ENCODE measurements around the gene RHOB.
"Not testable (repeated sequence)": the region's sequence is repeated elsewhere in the genome, so short reads cannot be mapped to it uniquely, and the experiment has no call there.

The RHOB gene

DNA sequence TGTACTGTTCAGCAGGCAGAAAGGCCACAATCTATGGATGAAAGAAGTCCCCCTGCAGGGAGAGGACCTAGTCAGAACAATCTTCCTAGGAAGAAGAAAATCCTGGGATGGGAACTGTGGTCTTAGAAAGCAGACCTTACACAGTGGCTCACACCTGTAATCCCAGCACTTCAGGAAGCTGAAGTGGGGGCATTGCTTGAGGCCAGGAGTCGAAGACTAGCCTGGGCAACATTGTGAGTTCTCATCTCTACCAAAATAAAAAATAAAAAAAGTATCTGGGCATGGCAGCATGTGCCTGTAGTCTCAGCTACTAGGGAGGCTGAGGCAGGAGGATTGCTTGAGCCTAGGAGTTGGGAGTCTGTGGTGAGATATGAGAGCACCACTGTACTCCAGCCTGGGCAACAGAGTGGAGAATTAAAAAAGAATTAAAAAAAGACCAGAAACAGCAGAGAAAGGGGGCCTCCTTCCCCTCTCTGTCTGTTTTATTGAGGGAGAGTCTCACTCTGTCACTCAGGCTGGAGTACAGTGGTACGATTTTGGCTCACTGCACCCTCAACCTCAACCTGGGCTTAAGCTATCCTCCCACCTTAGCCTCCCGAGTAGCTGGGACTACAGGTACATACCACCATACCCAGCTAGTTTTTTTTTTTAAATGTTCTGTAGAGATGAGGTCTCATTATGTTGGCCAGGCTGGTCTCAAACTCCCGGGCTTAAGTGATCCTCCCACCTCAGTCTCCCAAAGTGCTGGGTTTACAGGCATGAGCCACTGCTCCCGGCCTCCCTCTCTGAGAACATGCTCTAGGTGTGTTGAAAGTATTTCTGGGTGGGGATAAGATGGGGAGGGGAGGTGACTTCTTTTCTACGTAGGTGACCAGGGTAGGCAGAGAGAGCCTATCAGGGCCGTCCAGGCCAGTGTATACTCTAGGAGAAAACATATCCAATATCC, 7.4 kb downstream of the RHOB start:
- no peak for DNase-seq

DNA sequence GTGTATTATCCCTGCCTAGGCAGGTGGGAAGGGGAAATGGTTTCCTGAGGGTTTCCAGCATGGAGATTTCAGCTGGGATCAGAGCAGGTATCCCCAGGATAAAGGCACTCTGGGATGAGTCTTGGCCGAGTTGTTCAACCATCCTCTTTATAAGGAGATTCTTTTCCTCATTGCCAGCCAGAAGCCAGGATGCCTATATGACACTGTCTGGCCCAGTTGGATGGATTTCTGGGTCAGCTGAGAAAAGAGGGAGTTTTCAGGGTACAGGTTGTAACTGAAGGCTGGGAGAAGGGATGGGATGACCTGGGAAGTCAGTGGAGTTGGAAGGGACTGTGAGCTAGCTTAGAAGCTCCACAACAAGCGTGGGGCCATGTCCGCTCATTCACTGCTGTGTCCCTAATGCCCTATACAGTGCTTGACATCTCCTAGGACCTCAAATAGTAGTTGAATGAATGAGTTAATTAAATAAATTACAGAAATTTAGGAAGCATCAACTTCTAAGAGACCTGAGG, 8.3 kb downstream of the RHOB start:
- DNase-seq: no peak

DNA sequence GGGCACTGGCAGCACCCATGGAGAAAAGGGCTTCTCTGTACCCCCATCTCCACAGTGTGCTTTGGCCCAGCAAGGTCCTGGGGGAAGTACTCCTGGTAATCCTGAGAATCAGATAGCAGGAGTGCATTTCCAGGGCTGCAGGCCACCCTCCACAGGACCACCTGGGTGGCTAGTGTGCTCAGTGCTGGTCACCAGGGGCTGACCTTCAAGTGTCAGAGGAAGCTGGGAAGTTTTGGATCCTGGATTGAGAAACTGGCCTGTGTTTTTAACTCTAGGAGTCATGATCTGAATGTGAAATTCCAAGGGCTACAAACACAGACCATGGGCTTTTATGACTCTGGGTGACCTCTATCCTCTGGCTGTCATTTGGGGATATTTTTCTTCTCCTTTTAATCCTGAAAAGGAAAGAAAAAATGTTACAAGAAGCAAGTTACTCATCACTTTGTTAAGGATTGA, 9.3 kb downstream of the RHOB start:
- no peak for DNase-seq

DNA sequence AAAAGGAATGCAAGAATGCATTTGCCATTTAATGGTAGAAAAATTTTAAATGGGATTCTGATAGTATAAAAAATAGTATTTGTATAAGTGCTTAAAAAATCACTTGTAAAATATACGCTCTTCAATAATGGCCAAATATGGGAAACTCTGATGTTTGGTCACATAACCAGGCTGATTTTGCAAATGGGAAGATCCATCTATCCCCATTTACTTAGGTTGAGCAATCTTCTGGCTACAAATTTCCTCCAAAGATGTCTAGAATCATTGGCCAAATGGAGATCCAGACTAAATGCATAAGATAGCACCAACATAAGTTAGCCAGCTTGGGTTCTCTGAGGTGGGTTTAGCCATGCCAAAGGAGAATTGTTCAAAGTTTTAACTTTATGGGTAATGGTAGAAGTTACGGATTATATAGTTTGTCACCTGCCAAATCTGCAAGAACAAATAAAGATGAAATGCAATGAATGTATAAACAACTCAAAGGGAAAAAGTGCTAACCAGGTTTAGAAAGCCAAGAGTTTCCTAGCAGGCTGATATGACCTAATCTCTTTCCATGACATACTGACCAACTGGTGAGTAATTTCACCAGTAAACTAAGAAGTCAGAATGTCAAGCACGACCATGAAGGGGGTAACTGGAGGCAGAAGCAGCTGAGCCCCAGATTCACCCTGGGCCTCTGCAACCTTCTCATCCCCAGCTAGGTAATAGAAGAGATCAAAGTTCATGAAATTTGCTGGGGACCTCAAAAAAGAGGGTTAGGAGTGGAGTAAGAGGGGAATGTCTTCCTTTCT, 10.0 kb downstream of the RHOB start:
- no peak for DNase-seq

DNA sequence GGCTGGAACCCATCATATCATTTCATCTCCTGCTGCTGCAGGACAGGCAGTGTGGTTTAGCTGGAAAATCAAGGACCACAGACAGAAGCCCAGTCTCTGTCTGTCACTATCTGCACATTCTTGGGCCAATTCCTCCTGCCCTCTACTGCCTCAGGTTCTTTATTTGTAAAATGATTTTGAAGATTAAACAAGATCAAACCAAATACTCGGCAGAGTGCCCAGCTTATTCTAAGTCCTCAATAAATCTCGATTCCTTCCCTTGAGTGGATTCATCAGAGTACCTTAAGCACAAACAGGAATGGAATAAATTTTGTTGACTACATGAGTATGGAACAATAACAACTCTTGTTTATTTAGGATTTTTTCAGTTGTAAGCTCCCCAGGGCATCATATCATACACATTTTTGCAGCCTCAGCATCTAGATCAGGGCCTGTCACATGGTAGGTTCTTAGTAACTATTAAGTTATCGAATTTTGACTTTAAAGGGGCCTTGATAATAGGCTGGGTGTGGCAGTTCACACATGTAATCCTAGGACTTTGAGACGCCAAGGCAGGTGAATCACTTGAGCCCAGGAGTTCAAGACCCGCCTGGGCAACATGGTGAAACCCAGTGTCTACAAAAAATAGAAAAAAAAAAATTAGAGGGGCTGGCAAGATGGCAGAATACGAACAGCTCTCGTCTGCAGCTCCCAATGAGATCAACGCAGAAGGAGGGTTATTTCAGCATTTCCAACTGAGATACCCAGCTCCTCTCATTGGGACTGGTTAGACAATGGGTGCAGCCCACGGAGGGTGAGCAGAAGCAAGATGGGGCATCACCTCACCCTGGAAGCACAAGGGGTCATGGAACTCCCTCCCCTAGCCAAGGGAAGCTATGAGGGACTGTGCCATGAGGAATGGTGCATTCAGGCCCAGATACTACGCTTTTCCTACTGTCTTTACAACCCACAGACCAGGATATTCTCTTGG, 11.1 kb downstream of the RHOB start:
- no peak for DNase-seq

DNA sequence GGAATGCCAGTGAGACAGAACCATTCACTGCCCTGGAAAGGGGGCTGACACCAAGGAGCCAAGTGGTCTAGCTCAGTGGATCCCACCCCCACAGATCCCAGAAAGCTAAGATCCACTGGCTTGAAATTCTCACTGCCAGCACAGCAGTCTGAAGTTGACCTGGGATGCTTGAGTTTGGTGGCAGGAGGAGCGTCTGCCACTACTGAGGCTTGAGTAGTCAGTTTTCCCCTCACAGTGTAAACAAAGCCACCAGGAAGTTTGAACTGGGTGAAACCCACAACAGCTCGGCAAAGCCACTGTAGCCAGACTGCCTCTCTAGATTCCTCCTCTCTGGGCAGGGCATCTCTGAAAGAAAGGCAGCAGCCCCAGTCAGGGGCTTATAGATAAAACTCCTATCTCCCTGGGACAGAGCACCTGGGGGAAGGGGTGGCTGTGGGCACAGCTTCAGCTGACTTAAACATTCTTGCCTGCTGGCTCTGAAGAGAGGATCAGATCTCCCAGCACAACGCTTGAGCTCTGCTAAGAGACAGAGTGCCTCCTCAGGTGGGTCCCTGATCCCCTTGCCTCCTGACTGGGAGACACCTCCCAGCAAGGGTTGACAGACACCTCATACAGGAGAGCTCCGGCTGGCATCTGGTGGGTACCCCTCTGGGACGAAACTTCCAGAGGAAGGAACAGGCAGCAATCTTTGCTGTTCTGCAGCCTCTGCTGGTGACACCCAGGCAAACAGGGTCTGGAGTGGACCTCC, 12.0 kb downstream of the RHOB start:
- DNase-seq: not testable (repeated sequence)

DNA sequence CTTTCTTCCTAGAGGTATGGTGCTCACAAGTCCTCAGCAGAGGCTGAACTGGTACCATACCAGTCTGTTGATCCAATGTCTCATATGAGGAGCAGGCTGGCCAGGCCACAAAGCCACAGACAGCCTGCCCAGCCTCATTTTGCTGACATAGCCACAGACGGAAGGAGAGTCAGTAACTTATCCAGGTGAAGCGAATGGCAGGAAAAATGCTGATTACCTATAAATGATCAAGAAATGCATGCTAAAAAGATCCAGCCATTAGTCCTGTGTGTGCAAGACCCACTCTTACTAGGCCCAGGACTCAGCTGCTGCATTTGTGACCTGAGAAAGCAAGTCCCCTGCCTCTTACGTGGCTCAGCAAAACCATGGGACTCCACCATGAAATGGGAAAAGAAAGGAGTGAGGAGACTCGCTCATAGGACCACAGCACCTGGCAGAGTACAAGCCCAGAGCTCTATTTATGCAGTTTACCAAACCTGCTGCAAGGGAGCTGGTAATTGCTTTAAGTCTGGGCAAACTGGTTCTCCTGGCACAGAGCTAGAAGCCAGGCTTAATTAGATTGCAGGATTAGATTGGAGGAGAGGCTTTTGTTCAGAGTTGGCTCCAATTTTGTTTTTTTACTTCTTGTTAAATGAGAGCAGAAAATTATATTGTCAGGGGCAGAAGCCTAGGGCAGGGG, 19.0 kb downstream of the RHOB start:
- peak; percentile 16 for DNase-seq

DNA sequence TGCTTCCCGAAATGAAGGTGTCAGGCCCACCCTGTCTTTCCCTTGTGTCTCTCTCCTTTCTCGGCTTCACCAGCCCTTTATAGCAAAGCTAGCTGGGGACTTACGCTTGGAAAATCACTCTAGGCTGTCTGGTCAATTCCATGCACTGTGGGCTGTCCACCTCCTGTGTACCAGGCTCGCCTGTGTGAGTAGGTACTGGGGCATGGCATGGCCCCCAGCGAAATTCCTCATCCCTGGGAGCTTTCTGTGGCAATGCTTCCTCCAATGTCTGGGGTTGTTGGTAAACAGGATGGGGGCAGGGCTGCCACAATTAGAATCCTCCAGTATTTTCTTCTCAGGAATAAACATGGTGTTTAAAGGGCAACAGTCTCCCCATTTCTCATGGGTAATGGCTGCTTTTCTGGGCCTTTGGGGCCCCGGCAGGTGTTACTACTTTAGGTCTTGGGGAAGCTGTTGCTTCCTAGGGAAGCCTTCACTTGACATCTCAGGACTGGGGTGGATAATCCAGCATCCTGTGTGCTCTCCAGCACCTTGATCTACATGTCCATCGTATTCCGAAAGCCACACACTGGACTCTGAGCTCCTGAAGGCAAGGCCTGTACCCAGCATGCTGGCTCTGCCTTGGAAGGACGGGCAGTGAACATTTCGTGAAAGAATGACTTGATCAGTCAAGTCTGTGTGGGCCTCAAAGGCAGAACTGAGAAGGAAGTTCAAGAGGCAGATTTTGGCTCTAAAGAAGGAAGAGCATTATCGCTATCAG, 21.1 kb downstream of the RHOB start:
- no peak for DNase-seq

DNA sequence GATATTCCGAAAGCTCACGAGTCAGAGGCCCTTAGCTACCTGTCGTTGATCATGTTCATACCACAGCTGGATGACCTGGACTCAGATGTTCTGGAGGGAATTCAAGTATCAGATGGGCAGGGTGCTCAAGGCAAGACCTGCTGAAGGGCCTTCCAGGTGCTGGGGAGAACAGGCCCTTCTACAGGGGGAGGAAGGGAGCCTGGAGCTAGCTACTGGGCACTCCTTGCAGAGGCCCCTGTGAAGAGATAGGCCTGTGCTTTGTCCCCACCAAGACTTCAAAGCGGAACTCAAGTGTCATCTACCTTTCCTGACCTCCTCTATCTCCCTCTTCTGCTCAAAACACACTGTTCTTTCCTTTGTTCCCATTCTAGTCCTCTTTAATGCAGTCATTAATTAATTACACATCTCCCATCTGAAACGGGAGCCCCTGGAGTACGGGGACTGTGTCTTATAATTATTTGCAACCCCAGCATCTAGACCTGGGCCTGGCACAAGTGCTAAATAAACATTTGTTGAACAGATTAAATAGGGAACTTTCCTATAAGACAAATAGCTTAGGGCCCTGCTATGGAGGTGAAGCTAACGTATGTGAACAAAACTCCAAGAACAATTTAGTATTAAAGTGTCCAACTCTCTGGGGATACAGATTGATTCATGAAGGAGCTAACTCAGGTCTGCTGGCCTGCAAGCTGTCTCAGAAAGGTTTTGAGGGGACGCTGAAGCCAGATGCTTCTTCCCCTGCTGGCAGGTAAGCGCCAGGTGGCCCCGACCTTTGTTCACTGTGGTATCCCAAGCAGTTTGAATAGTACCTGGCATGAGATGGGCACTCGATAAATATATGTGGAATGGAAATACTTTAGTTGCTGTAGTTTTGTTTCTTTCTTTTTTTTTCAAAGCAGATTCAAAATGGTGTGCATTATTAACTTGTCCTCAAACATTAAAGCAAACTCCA, 22.0 kb downstream of the RHOB start:
- no peak for DNase-seq

DNA sequence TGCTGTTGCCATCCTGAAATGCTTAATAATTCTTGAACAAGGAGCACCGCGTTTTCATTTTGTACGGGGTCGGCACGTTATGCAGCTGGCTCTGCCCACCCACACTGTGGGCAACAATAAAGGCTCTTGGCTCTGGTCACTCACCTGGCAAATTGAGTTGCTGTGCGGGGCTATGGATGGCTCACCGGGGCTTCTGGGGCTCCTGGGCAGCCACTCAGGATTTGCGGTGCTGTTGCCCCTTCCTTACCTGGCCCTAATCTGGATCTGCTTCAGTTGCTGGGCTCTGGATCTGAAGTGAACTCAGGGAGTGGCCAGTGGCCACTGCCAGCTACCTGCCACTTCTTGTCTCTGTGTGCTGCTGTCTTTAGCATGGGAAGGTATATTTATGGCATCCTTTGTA, 22.7 kb downstream of the RHOB start:
- DNase-seq: no peak

DNA sequence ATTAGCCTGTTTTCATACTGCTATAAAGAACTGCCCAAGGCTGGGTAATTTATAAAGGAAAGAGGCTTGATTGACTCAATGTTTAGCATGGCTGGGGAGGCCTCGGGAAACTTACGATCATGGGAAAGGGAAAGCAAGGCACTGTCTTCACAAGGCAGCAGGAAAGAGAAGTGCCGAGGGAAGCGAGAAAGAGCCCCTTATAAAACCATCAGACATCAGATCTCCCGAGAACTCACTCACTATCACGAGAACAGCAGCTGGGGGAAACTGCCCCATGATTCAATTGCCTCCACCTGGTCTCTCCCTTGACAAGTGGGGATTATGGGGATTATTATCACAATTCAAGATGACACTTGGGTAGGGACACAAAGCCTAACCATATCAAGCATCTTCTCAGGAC, 23.3 kb downstream of the RHOB start:
- no peak for DNase-seq

DNA sequence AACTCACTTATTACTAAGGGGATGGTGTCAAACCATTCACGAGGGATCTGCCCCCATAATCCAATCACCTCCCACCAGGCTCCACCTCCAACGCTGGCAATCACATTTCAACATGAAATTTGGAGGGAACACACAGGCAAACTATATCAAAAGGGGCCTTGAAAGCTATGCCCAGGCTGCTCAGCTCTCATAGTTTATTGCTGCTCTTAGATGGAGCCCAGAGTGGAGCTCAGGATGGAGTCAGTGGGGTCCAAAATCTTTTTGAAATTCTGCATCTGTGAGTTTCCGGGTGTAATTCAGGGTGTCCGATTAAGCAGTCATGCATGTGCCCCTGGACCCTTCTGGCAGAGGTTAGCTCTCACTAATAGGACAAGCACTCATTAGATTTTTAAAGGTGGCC, 24.3 kb downstream of the RHOB start:
- DNase-seq: no peak

DNA sequence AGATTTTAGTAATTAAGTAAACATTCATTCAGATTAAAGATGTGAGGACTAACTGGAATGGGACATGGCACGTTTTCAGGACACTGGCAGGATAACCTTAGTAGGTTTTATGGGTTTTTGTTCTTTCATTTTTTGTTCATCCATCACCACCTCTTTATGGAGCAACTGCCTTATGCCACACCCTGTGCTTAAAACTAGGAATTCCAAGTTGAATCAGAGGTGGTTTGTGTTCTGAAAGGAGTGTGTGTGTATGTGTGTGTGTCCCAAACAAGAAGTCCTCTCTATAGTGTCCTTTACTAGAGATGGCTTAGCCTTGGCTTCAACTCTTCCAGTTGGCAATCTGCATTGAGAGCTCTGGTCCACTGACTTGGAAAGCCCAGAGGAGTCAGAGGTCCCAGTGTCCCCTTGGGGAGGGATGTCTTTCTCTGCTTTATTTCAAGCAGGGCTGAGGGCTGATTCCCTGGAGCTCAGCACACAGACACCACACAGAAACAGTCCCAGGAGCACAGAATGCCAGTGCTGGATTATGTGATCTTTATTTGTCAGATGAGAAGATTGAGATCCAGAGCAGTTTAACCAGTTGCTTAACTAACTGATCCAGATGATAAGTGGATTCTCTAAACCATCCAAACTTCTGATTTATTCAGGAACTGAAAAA, 25.2 kb downstream of the RHOB start:
- DNase-seq: no peak

DNA sequence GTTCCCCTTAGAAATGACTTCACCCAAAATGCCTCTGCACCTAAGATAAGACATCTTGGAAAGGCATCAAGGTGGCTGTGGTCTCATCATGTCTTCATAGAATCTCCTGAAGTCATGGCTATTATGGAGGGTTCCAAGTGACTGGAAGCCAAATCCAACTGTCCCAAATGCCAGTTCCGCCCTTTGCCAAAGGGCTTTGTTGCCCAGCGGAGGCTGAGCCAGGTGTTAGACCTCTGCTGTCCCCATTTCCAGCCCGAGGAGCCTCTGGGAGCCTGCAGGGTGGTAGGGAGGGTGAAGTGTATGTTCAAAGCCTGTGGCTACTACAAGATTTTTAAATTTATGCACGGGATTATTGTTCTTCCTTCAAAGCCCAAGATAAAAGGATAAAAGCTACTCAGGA, 25.7 kb downstream of the RHOB start:
- DNase-seq: no peak

DNA sequence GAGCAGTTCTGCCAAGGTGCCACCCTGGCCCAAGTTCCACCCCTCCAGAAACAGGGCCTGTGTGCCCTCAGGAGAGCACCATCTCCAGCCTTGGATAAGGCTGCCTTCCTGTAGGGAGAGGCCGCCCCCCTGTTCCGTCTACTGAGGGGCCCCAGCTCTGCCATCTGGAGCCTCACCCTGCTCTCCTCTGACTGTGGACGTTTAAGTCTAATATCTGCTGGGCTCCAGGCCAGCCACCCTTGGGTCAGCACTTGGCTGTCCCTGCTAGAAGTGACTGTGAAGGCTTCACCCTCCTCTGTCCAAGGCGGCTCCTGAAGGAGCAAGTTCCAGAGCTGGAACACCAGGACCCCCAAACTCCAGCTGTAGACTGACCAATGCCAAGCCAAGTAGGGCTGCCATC, 26.3 kb downstream of the RHOB start:
- no peak for DNase-seq

DNA sequence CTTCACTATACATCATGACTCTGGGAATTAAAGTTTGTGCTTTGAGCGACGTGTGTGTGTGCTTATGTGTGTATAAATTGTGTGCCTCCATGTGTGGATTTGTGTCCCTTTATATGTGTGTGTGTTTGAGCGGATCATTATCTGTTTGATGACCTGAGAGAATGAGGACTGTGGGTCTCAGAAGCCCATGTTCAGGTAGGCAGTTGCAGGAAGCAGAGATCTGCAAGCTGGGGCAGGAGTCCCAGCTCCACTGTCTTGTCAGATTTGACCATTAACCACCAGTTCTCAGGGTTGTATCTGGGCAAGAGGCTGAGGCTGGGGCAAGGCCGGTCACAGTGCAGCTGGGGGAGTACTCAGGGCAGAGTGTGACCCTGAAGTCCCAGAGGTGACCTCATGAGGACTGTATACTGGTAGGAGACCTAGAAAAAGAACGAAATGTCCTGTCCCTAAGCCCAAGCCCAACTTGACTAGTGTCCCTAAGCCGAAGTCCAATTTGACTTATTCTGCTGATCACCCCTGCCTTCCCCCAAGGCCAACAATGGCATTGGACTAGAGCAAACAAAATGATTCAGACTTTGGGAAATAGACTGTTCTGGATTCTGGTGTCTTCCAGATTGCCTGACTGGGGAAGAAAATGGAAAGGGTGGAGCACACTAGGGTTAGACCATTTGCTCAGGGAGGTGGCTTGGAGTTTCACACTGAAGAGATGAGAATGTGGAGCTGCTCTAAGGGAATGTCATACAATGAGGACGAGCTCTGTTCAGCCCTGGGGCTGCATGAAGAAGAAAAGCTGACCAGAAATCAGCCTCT, 28.1 kb downstream of the RHOB start:
- no peak for DNase-seq

DNA sequence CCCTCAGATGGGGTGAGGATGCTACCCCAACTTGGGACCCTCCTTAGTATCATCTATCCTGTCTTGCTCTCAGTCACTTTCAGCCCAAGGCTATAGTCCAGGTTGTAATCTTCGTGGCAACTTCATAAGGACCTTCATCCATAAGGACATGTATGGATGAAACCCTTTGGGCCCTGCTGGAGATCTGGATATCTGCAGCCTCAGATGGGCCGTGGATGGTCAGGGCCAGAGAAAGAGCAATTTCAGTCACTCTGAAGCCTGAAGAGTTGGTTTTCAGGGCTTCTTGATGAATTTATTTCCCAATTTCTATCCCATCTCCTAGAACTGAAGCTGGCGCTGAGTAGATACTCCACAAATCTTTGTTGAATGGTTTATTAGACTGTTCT, 28.7 kb downstream of the RHOB start:
- DNase-seq: no peak

DNA sequence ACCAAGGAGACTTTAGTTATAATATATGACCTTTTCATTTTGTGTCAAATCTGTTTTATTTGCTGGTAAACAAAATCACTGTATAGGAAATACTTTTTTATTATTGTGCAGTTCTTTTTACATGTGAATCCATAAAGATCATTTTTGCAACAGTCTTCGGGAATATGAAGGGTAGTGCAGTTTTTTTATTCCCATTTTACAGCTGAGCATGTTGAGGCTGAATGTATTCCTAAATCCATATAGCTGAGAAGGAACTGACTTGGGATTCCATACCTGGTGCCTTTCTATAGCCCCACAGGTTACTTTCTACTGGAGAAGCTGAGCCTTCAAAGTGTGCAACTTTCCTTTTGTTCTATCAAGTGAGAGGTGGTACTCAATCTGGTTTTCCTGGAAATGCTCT, 29.6 kb downstream of the RHOB start:
- no peak for DNase-seq
